EL (cell line): ENCODE results near the gene JAG2.
"Not testable (repeated sequence)": the region's sequence is repeated elsewhere in the genome, so short reads cannot be mapped to it uniquely, and the experiment has no call there.

Source experiments
- DNase-seq: peaks from one replicate; pipeline ENCODE4 v3.0.0-alpha.2; 2016

Gene JAG2

DNA sequence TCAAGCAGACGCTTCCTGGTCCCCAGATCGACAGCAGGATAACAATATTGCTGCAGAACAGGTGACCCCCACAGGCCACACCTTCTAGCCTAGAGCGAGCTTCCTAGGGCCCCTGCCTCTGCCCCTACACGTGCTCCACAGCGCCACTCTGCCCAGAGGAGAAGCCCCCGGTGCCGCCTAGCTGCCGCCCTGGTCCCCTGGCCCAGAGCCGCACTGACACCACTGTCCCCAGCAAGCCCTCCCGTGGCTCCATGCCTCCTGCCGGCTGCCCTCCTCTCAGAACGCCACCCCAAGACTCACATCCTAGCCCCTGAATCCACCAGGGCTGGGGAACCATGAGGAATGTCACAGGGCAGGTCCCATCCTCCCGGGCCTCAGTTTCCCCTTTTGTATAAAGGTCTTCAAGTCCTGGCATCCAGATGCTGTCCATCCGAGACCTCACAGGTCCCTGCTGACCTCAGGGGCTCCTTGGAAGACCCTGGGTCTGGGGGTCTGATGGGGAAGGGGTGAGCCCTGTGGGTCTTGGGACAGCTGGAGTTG, 31.0 kb downstream of the JAG2 start:
- no peak for DNase-seq

DNA sequence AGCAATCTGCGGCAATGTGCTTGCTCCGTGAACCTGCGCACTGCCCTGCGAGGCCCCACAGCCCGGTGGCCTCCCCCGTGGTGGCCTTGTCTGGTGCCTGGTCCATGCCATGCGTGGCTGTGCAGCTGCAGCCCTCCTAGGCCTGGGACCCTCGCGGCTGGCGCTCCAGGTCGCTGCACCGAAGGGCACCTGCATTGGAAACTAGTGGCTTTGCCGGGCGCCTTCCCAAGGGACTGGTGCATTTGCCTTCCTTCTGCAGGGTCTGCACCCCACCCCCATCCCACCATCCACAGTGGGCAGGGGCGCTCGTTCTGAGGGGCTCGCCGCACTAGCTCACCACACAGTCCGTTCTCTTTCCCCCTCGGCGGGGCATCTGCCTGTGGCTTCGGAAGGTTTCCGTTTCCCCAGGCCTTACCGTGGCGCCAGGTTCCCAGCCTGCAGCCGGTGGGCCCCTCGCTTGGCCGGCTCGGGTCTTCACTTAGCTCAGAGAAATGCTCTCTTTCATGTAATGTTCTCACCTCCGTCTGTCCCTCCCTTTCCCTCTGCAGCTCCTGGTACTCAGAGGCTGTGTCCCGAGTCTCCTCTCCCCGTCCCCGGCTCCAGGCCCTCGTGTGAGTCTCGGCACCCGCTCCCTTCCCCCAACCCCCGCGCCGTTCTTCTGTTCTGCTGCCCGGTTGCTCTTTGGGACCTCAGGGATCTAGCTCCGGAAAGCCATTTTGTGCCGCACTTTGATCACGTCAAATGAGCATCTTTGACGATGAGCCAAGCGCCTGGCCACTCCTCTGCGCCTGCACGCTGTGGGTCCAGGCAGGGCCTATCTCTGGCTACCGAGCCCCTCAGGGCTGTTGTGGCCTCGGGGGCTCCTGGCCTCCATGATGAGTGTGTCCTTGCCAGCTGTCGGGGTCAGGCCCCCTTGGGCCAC, 31.9 kb downstream of the JAG2 start:
- DNase-seq: no peak

DNA sequence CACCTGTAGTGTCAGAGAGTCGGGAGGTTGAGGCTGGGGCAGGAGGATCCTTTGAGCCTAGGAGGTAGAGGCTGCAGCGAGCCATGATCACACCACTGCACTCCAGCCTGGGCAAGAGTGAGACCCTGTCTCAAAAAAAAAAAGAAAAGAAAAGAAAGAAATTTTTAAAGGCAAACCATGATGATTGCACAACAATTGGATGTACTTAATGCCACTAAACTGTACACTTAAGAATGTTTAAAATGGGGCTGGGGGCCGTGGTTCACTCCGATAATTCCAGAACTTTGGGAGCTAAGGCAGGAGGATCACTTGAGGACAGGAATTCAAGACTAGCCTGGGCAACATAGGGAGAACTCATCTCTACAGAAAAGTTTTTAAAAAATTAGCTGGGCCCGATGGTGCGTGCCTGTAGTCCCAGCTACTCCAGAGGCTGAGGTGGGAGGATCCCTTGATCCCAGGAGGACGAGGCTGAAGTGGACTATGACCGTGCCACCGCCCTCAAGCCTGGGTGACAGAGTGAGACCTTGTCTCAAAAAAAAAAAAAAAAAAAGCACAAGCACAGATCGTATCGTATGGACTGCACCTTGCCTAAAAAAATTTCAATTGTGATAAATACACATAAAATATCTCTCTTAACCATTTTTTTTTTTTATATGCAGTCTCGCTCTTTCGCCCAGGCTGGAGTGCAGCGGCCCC, 32.7 kb downstream of the JAG2 start:
- no peak for DNase-seq

DNA sequence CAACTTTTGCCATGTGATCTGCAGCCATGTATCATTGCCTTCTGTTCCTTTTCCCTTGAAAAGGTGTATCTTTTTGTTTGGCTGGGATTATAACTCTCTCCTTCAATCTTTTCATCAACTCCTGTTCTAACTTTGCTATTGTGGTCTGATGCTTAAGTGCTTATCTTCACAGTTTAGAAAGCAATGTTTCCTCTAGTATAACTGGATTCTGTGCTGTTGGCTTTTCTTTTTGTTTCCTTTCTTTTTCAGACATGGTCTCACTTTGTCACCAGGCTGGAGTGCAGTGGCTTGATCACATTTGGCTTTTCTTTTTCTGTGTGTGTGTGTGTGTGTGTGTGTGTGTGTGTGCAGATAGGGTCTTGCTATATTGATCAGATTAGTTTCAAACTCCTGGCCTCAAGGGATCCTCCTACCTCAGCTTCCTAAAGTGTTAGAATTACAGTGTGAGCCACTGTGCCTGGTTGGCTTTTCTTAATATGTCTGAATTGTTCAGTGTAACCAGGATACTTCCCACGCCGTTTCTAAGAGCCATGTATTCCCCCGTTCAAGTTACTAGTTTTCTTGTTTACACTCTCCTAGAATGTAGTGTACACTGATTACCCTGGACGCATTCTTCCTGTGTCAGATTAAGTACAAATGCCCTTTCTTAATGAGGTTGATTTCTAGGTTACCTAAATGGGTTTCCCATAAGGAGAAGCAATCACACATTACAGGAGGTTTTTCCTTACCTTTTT, 35.5 kb downstream of the JAG2 start:
- DNase-seq: no peak

DNA sequence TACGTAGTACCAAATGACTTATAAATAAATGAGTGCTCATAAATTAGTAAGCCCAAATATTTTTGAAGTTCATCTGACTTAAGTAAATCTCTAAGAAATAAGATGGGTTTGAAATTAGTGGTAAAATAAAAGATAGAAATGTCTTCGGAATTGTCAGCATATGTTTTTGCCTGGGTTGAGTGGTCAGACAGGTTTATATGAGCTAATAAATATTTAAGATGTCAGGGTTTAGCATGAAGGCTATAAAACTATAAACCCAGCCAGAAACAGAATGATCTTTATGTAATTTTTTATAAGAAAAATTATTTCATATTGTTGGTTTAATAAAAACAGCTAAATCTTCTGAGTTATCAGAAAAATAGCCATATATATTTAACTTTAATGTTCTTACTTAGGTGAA, 37.3 kb downstream of the JAG2 start:
- no peak for DNase-seq

DNA sequence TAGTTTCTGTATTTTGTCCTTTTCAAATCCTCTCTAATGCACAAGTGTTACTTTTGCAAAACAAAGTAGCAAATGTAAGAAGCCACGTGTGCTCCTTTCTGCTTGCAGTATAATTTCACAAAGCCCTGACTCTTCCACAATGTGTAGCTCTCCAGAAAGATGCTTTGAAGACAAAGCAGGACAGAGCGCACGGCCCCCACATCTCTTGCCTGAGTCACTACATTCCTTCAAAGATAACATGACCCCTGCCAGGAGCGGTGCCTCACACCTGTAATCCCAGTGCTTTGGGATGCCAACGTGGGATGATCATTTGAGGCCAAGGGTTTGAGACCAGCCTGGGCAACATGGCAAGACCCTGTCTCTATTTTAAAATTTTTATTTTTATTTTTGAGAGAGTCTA, 40.5 kb downstream of the JAG2 start:
- DNase-seq: no peak

DNA sequence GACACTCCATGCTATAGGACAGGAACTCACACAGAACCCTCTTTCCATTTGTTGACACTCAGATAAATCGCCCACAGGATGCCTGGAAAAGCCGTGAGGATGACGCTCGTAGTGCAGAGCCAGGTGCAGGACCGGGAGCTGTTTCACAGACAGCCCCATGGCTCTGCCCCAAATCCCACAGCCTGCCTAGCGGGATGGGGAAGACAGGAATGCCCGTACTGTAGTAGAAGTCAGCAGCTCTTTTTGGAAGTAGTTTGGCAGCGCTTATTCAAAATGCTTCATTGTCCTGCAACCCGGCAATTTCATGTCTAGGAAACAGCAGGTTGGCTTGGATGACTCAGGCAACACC, 41.6 kb downstream of the JAG2 start:
- no peak for DNase-seq

DNA sequence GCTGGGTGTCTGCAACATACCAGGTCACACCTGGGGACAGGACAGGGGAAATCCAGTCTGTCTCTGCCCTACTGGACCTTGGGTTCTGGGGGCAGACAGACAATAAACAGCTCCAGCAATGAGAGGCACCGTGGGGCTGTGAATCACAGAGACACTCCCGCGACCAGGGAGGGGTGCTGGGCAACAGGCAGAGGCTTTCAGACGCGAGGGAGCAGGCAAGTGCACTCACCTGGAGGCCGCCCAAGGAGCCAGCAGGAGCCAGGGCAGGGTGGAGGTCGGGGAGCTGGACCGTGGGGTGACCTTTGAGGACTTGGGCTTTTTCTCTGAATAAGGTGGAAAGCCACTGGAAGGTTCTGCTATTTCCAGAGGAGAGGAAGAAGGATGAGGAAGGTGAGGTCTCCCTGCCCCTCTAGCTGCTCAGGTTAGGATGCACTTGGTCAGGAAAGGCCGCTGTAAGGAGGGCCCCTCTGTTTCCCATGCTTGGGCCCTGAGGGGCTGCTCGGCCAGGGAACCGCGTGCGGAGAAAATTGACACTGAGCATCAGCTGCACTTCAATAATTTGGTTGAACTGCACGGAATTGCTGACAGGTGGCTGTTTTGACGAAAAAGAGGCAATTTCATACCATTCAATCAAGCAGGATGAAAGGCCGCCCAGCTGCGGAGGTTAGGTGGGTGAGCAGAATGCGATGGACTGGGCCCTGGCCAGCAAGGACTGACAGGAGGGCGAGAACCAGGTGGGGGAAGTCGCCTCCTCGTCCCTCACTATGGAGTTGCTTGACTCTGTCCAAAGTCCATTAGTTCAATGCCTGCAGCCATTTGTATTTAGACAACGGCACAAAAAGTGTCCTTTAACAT, 42.2 kb downstream of the JAG2 start:
- DNase-seq: no peak

DNA sequence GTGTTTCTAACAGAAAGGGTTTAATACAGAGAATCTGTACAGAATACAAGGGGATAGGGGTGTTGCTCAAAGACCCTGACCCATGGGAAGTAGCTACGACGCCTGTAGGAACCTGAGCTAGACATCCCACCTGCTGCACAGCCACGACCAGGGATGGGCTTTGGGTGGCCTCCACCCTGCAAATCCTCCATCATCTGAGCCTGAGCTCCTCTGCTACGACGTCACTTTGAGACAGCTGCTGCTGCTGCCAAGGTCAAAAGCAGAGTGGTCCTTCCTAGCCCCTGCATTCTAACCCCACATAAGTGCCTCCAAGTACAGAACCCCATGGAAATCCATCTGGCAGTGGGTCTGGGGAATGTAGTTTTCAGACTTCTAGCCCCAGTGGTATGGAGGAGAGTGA, 43.8 kb downstream of the JAG2 start:
- DNase-seq: no peak

DNA sequence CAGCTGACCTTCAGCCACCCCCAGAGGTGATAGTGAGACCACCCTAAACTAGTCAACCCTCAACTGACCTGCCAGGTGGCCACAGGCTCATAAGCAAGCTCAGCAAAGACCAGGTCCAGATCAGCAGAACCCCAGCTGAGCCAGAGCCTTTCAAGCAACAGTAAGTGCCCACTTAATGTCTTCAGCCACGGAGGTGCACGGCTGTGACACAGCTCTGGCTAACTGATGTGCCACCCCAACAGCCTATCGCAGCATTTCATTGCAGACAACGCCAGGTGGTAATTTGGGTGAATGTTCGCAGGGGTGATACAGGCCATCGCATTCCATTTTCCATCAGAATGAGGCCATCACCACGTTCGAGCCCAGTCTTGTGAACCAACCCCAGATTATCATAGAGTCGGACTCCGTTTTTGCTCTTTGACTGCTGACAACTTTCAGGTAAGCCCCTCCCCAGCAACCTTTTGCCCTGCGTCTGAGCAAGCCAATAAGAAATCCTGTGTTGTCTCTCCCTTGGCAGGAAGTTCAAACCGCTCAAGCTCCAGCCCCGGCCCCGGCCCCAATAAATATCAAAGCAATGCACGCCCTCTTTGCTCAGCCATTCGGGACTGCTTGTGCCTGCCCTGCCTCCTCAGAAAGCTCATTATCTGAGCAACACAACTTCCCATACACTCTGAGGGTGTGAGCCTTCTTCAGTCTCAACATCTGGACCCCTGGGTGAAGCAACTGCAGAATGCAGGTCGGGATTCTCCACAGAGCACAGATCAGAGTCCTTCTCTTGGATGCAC, 44.4 kb downstream of the JAG2 start:
- DNase-seq: no peak

DNA sequence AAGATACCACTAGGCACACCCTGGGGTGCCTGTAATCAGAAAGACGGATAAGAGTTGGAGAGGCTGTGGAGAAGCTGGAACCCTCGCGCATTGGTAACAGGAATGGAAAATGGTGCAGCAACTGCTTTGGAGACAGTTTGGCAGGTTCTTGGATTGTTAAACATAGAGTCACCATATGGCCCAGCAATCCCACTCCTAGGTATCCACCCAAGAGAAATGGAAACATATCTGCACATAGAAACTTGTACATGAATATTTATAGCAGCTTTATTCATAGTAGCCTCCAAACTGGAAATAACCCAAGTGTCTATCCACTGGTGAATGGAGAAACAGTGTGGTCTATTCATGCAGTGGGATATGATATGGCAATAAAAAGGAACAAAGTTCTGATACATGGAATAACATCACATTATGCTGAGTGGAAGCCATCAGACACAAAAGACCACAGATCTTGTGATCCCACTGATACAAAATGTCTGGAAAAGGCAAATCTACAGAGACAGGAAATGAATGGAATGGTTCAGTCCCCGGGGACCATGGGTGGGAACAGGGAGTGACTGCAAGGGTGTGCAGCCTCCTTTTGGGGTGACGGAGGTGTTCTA, 45.4 kb downstream of the JAG2 start:
- DNase-seq: no peak

DNA sequence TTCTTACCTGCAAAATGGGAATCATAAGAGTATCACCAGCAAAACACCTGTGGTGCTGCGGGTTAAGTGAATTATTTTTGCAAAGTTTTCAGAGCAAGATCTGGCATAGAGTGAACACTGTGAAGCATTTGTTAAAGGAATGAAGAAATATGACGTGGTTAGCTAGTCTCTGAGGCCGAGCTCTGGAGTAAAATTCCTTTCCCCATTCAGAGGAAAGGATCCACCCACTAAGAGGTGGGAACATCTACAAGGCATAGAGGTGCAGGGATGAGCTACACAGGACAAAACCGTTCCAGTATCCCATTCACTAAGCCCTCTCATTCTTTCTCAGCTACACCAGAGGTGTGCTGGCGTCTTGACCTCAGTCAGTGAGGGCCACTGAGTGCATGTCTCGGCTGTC, 48.5 kb downstream of the JAG2 start:
- no peak for DNase-seq

DNA sequence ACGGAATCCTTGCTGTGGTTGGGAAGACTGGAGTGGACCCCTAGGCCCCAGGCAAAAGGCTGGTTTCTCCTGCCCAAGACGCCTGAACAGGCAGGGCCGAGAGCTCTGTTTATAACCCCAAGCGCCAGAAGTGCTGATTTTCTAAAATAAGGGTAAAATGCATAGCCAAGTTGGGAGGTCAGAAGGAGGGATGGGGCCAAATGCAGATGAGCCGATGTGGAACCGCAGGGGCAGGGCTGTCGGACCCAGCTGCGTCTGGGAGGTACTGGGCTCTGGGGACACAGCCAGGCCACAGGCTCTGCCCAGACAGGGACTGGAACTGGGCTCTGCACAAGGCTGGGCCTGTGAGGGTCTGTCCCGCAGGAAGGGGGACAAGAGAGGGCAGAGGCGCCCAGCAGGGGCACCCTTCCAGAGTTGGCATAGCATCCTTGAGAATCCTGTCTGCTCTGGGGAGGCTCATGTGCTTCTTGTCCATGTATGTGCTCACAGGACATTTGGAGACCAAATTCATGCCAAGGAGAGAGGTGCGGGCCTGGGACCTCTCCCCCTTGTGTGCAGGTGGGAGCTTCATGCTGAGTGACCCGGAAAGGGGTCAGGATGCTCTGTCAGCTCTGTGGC, 49.1 kb downstream of the JAG2 start:
- DNase-seq: no peak

DNA sequence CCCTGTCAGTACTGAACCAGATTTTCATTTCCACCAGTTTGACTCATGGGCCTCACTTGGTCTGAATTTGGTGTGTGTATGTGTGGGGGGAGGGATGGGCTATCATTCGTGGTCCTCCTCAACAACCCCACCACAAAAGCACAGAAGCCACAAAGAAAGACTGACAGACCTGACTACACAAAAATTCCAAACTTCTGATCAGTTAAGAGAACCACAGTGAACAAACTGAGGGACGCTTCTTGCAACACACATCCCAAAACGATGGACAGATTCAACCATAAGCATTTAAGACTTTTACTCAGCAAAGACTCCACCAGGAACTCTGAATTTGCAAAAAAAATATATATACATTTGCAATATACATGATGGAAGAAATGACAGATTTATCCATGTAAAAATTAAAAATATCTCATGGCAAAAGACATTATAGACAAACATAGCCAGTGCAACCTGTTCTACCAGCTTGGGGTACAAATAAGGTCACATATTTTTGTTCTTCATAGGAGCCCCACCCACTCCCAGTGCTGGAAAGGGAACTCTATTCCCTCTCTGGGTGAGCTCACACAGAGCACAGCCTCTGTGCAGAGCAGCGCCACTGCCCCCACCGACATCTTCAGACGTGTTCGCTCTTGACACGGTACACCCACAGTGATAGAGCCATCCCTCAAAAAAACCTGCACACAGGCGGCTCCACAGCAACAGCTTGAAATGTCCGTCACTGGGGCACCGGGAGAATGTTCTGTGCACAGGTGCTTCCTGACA, 49.7 kb downstream of the JAG2 start:
- DNase-seq: no peak

DNA sequence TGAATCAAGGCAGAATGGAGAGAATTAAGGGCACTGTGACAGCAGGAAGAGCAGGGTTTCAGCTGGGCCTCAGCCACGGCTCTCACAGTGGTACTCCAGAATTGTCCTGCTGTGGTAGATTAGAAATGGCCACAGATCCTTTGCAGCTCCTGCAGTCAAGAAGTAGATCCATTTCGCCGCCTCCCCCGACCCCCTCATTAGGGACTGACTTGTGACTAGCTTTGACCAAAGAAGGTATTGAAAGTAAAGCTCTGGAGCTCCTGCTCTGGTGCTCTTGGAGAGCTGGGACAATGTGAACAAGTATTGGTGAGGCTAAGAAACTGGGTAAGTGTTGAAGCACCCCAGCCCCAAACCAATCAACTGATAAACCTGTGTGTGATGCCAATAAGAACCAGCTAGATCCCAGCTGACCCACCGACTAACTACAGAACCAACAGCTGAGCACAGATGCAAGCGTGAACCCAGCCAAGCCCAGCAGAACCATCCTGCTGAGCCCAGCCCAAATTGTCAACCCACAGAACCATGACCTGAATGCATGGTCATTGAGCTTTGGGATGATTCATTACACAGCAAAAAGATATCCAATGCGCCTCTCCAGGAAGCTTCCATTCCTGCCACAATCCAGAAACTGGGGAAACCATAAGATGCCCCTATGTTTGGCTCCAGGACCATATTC, 50.7 kb downstream of the JAG2 start:
- no peak for DNase-seq

DNA sequence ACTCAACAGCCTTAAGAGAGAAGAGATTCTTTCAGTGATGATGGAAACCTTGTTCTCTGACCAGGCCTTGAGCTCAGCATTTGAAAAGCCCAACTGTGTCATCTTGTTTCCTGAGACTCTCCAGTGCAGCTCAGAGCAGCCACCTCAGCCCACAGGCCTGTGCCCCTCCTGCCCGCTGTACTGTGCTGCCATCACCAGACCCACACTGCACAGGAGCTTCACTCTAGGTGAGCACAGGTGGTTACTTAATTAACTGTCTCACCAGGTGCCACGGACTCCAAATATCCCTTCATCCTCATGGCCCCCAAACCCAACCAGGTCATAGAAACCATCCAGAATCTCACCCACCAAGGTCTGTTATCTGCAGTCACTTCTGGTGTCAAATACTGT, 51.3 kb downstream of the JAG2 start:
- no peak for DNase-seq

DNA sequence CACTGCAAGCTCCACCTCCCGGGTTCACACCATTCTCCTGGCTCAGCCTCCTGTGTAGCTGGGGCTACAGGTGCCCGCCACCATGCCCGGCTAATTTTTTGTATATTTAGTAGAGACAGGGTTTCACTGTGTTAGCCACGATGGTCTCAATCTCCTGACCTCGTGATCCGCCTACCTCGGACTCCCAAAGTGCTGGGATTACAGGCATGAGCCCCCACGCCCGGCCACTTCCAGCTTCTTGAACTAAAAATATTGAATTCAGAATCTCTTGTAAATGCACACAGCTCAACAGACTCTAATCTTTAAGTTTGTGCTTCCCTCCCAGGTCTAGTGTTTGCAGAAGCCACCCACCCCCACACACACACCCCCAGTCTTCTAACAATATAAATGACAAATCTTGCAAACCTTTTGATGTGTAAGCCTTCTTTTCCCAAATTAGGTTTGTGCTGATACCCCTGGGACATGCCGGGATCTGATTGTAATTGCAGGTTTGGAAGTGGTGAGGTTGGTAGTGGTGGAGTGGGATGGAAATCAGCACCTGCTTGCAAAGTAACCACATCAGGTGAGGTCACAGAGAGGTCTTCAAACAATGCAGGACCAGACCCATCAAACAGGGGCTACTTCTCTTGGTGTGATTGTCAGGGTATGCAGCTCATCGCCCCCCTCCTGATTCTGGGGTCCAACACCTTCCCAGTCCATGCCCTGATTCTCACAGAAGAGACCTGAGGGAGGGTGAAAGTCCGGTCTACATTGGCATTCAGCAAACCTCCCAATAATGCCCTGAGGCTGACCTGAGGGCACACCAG, 51.9 kb downstream of the JAG2 start:
- DNase-seq: no peak

DNA sequence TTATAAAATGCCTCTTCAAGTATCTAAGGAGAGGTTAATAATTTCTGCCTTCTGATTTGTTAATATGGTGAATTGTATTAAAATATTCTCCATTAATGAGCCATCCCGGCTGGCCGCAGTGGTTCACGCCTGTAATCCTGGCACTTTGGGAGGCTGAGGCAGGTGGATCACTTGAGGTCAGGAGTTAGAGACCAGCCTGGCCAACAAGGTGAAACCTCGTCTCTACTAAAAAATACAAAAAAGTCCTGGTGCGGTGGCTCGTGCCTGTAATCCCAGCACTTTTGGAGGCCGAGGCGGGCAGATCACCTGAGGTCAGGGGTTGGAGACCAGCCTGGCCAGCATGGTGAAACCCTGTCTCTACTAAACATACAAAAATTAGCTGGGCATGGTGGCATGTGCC, 59.3 kb downstream of the JAG2 start:
- not testable (repeated sequence) for DNase-seq

DNA sequence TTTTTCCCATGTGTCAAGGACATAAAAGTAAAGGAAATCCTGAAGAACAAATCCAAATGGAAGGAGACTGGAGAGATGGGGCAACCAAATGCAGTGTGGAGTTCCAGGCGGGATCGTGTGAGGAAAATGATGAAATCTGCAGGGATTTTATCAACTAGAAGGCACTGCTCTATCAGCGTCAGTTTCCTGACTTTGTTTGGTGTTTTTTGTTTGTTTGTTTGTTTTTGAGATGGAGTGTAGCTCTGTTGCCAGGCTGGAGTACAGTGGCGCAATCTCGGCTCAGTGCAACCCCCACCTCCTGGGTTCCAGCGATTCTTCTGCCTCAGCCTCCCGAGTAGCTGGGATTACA, 60.1 kb downstream of the JAG2 start:
- no peak for DNase-seq
